AG04449 (cell line): ENCODE measurements around the gene OCA2.

Experiments
- CTCF ChIA-PET: fragments of 350-600 bp; formaldehyde crosslinking; extraction: SDS; loops from one replicate; lab custom pipeline; 2021; ENCODE audit warnings: antibody characterized with exemption; lab: Yijun Ruan, JAX
- POLR2A ChIA-PET: fragments of 400-600, 350-600 bp; formaldehyde crosslinking; extraction: SDS; loops from one replicate; lab custom pipeline; 2020; ENCODE audit warnings: antibody characterized with exemption, inconsistent platforms; lab: Yijun Ruan, JAX
- DNase-seq: peaks from one replicate; pipeline ENCODE4 v3.0.0-alpha.2; 2010; ENCODE audit warnings: low read depth, low spot score
- H3K4me3 ChIP-seq: 2 replicates; pipeline ENCODE4 v1.5.1; 2011; ENCODE audit warnings: low read depth, mild to moderate bottlenecking, control low read depth, low read length
- TF ChIP-seq, protein P1 (sequence below): IDR thresholded peaks from one replicate; pipeline ENCODE4 v1.5.1; 2011; ENCODE audit warnings: mild to moderate bottlenecking, moderate library complexity, low read length, control low read depth, inconsistent platforms; ENCODE audit not compliant: insufficient read depth; ENCODE audit errors: missing control alignments

The OCA2 gene

DNA sequence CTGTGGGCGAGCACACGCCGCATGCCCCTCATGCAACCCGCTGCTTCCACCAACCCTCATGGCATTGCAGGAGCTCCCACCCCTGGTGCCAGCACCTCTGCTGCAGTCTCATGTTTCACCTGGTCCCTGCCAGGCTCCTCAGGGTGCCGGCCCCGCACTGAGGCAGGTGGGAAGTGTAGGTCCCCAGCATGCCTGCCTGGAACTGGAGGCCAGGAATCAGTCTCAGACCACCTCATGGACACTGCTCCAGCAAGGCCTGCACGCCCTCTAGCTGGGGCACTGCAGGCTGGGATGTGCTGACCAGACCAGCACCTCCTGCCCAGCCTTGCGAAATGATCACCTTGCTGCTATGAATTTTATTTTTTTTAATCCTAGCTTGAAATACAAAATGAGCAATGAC, 39.1 kb downstream of the OCA2 start:
- ChIA-PET CTCF (no interaction called here), POLR2A (no interaction called here)
- TF ChIP-seq, protein P1, sequence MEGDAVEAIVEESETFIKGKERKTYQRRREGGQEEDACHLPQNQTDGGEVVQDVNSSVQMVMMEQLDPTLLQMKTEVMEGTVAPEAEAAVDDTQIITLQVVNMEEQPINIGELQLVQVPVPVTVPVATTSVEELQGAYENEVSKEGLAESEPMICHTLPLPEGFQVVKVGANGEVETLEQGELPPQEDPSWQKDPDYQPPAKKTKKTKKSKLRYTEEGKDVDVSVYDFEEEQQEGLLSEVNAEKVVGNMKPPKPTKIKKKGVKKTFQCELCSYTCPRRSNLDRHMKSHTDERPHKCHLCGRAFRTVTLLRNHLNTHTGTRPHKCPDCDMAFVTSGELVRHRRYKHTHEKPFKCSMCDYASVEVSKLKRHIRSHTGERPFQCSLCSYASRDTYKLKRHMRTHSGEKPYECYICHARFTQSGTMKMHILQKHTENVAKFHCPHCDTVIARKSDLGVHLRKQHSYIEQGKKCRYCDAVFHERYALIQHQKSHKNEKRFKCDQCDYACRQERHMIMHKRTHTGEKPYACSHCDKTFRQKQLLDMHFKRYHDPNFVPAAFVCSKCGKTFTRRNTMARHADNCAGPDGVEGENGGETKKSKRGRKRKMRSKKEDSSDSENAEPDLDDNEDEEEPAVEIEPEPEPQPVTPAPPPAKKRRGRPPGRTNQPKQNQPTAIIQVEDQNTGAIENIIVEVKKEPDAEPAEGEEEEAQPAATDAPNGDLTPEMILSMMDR, result no peak
- no peak for DNase-seq
- H3K4me3 ChIP-seq, result no peak overlapping the region

DNA sequence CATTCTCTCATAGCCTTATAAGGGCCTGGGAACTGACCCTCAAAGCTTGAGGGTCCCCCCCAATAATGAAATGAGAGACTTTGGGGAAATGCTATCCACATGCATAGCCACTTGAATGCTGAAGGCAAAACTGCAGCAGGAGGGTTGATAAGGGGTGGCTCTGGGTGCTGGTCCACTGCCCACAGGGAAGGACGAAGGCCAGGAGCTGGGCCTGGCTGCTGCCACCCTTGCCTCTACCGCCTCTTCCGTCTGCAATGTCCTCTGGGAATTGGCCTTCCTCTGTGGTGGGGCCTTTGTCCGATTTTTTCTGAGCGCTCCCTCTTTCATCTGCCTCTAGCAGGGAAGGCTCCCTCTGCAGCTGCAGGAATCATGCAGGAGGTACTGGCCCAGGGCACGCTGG, 41.0 kb downstream of the OCA2 start:
- no peak for DNase-seq
- H3K4me3 ChIP-seq, result no peak overlapping the region
- CTCF ChIA-PET, result no interaction called here
- POLR2A ChIA-PET, result no interaction called here
- TF ChIP-seq, protein P1, result no peak

DNA sequence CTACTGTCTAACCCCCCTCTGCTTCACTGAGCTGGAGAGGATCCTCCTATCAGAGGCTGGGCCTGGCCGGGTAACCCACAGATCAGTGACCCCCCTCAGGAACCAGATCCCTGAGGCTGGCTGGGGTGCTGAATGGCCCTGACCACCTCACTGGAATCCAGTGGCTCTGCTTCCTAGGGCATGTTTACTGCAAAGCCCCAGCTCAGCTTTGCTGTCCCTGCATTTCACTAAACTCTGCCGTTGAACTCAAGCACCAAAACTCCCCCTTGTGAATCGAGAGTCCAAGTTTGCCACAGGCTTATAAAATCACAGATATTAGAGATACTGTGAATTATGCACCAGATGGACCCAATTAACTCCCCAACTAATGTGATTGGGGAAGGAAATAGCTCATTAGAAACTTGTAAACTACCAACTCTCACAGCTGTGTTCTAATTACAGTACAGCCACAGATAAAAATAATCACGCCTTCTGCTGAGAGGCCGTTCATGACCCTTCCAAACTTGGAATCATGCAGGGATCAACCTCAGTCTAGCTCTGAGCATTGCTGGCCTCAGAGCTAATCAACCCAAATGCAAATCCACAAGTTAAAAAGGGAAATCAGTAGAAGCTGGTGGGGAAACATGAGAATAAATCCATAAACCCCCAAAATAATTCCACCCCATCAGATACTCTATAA, 47.0 kb downstream of the OCA2 start:
- ChIA-PET CTCF (no interaction called here), POLR2A (no interaction called here)
- TF ChIP-seq, protein P1, result no peak
- no peak for DNase-seq
- H3K4me3 ChIP-seq, result no peak overlapping the region

DNA sequence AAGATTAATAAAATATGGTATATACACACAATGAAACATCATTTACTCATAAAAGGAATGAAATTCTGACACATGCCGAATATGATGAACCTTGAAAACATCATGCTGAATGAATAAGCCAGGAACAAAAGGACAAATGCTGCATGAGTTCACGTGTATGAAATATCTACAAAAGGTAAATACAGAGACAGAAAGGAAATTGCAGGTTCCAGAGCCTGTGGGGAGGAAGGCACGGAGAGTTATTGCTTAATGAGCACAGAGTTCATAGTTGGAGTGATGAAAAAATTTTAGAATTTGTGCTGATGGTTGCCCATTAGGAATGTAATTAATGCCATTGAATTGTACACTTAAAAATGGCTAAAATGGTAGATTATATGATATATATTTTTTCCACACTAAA, 49.5 kb downstream of the OCA2 start:
- TF ChIP-seq, protein P1, result no peak
- ChIA-PET POLR2A (no interaction called here), CTCF (no interaction called here)
- no peak for DNase-seq
- H3K4me3 ChIP-seq, result no peak overlapping the region

DNA sequence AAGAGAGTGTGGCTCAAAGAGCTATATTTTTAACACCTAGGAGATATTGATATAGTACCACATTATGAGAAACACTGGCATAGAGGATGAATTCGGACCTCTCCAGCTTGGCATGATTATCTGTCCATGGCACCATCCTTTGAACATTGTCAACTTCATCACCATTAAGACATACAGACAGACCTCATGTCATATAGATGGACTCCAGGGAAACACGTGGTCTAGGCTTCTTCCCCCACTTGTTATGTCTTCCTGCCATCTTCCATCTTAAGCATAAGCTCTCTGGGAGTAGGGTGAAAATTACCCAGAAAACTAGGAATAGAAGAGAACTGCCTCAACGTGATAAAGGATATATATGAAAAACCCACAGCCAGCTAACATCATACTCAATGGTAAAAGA, 51.8 kb downstream of the OCA2 start:
- ChIA-PET POLR2A (no interaction called here), CTCF (interaction anchor here (1.5 kb wide), 1 partner anchor 26 kb away, joined by 5 read pairs; no protein-coding TSS in a partner anchor)
- TF ChIP-seq, protein P1, result no peak
- no peak for DNase-seq
- no peak overlapping the region for H3K4me3 ChIP-seq

DNA sequence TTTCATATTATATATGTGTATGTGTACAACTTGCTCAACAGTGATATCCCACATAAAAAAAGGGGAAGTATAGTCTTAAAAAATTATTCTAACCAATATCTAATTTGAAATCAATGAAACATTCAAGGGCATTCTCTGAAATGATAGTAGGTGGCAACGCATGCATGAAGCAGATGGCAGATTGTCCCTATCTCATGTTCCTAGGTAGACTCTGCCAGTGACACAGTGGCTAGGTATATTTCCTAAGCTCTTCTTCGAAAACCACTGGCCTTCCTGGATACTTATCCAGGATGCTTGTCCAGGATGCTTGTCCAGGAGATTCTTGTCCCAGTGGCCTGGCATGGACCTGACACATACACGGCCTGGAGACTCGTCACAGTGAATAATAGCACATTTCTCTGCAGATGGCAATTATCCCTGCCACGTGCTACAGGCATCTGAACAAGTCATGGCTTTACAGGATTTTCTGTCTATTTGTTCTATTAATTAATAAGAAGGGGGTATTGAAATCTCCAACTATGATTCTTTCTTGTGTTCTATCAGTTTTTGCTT, 54.9 kb downstream of the OCA2 start:
- TF ChIP-seq, protein P1, result no peak
- CTCF ChIA-PET, result no interaction called here
- POLR2A ChIA-PET, result no interaction called here
- no peak overlapping the region for H3K4me3 ChIP-seq
- DNase-seq, result no peak
